ENCODE data around the gene COL27A1.

DNA sequence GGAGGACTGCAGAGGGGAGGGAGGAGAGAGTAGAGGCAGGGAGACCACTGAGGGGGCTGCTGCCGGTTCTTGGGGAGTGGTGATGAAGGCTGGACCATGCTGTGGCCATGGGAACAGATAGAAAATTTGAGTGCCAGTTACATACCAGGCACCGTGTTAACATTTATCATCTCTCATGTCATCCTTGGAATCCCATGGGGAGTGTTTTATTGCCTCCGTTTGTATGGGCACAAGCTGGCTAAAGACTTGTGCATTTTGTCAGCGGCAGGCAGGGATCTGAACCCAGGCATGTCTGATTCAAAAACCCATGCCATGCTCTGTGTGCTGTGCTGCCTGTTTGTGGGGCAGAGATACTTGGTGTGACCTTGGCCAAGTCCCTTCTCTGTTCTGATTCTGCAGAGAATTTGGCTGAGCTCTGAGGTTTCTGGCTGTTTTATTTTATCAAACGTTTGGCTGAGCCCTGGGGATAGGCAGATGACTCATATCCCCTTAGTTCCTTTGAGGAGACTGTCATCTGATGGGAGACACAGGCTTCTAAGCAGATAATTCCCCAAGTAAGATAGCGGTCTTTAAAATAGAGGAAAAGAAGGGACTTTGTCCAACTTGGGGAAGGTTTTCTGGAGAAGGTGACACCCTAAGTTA, 22.2 kb downstream of the COL27A1 start:
- TF ChIP-seq, protein P1, sequence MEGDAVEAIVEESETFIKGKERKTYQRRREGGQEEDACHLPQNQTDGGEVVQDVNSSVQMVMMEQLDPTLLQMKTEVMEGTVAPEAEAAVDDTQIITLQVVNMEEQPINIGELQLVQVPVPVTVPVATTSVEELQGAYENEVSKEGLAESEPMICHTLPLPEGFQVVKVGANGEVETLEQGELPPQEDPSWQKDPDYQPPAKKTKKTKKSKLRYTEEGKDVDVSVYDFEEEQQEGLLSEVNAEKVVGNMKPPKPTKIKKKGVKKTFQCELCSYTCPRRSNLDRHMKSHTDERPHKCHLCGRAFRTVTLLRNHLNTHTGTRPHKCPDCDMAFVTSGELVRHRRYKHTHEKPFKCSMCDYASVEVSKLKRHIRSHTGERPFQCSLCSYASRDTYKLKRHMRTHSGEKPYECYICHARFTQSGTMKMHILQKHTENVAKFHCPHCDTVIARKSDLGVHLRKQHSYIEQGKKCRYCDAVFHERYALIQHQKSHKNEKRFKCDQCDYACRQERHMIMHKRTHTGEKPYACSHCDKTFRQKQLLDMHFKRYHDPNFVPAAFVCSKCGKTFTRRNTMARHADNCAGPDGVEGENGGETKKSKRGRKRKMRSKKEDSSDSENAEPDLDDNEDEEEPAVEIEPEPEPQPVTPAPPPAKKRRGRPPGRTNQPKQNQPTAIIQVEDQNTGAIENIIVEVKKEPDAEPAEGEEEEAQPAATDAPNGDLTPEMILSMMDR (IDR thresholded peaks at IDR 0.05; ENCODE audit: low read depth, low read length): no peak
- no peak for TF ChIP-seq POLR2A (IDR thresholded peaks at IDR 0.05; ENCODE audit: extremely low read depth, insufficient read length)
- TF ChIP-seq, protein P2, sequence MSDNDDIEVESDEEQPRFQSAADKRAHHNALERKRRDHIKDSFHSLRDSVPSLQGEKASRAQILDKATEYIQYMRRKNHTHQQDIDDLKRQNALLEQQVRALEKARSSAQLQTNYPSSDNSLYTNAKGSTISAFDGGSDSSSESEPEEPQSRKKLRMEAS (IDR thresholded peaks at IDR 0.05; ENCODE audit: low read depth, low read length): no peak

Measured in NB4 (cell line).